Astrocyte (in vitro differentiated cells and primary cell): ENCODE data around the gene FBN1. TPM values are rescaled to one million over a fixed set of nuclear protein-coding genes. Genes with fewer than 3 reads are reported as not detected.

Experiments
- DNase-seq: peaks from one replicate; pipeline ENCODE4 v3.0.0-alpha.2; 2010; ENCODE audit warnings: low read depth
- FAIRE-seq: peaks from 2 replicates; lab custom pipeline; 2011; peaks lifted over from hg19 to GRCh38; lab: Jason Lieb, UNC
- H2AFZ ChIP-seq: 2 replicates; pipeline ENCODE4 v1.6.0; 2012; ENCODE audit warnings: low read depth, low read length, inconsistent platforms
- H3K27ac ChIP-seq: 2 replicates; pipeline ENCODE4 v1.5.1; 2011; ENCODE audit warnings: low read depth, low read length, inconsistent platforms
- H3K27me3 ChIP-seq: 2 replicates; pipeline ENCODE4 v1.6.0; 2011; ENCODE audit warnings: low read length, inconsistent platforms; ENCODE audit not compliant: insufficient read depth
- H3K36me3 ChIP-seq: 2 replicates; pipeline ENCODE4 v1.5.1; 2011; ENCODE audit warnings: low read length, inconsistent platforms; ENCODE audit not compliant: insufficient read depth
- H3K4me1 ChIP-seq: 2 replicates; pipeline ENCODE4 v1.5.1; 2011; ENCODE audit warnings: low read length, inconsistent platforms; ENCODE audit not compliant: insufficient read depth
- H3K4me2 ChIP-seq: 2 replicates; pipeline ENCODE4 v1.6.0; 2012; ENCODE audit warnings: low read length, inconsistent platforms
- H3K4me3 ChIP-seq: 2 replicates; pipeline ENCODE4 v1.5.1; 2011; ENCODE audit warnings: low read depth, mild to moderate bottlenecking, low read length, inconsistent platforms; ENCODE audit not compliant: insufficient read depth
- H3K79me2 ChIP-seq: 2 replicates; pipeline ENCODE4 v1.6.0; 2012; ENCODE audit warnings: mild to moderate bottlenecking, low read length, inconsistent platforms; ENCODE audit not compliant: insufficient read depth
- H3K9ac ChIP-seq: 2 replicates; pipeline ENCODE4 v1.6.0; 2012; ENCODE audit warnings: mild to moderate bottlenecking, low read length, inconsistent platforms
- H3K9me3 ChIP-seq: 2 replicates; pipeline ENCODE4 v1.5.1; 2012; ENCODE audit warnings: low read depth, mild to moderate bottlenecking, low read length, inconsistent platforms; ENCODE audit not compliant: insufficient read depth
- H4K20me1 ChIP-seq: 2 replicates; pipeline ENCODE4 v1.6.0; 2012; ENCODE audit warnings: low read length, inconsistent platforms; ENCODE audit not compliant: insufficient read depth
- H3K27ac Mint-ChIP-seq: one replicate; pipeline ENCODE4 v1.8.0; 2021; ENCODE audit warnings: mild to moderate bottlenecking, mixed read lengths; ENCODE audit not compliant: unreplicated experiment
- H3K27me3 Mint-ChIP-seq: one replicate; pipeline ENCODE4 v1.8.0; 2021; ENCODE audit warnings: low read depth, mixed read lengths; ENCODE audit not compliant: unreplicated experiment
- H3K36me3 Mint-ChIP-seq: one replicate; pipeline ENCODE4 v1.8.0; 2021; ENCODE audit warnings: low read depth, mixed read lengths; ENCODE audit not compliant: unreplicated experiment
- H3K4me1 Mint-ChIP-seq: one replicate; pipeline ENCODE4 v1.8.0; 2021; ENCODE audit warnings: low read depth, mixed read lengths; ENCODE audit not compliant: unreplicated experiment
- H3K4me3 Mint-ChIP-seq: one replicate; pipeline ENCODE4 v1.8.0; 2021; ENCODE audit warnings: mild to moderate bottlenecking, moderate library complexity, mixed read lengths; ENCODE audit not compliant: unreplicated experiment
- H3K9me3 Mint-ChIP-seq: one replicate; pipeline ENCODE4 v1.8.0; 2021; ENCODE audit warnings: mild to moderate bottlenecking, mixed read lengths; ENCODE audit not compliant: unreplicated experiment
- EZH2 ChIP-seq: IDR thresholded peaks from 2 replicates; pipeline ENCODE4 v1.6.1; 2012; ENCODE audit warnings: mild to moderate bottlenecking, low read length, inconsistent platforms; ENCODE audit not compliant: insufficient read depth
- total RNA-seq: library from RNA; stranded (reverse); gene quantifications from 2 replicates; pipeline ENCODE4 v1.2.1, GENCODE V29; 2021
- TF ChIP-seq, protein P1 (sequence below): IDR thresholded peaks from 2 replicates; pipeline ENCODE4 v1.5.1; 2011; ENCODE audit warnings: low read depth, mild to moderate bottlenecking, inconsistent platforms, low read length, moderate library complexity; ENCODE audit not compliant: insufficient read depth

Gene FBN1
- total RNA-seq, 1 donor from 2014 or later: 210 TPM

DNA sequence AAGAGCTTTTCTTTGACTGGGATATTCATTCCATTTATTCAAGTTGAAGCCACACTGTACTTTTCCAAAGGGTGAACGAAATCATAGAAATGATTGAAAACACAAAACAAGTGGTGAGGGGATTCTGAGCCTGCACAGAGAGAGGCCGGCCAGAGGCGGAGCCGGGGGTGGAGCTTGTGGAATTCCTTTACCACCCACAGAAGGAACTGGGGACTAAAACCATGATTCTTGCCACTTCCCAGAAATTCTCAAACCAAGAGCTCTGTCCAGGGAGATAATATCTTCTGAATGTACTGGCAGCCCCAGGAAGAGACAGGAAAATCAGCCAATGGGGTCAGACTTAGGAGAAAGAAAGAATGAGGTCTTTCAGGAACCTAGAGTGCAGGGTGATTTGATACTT lies 20.8 kb downstream of the FBN1 start:
- Mint-ChIP-seq H3K9me3 (no peaks in the 10 kb centered on the region), H3K27ac (peak overlapping the region; percentile 88), H3K4me3 (no peak overlapping the region), H3K36me3 (peaks cover 7% of the 10 kb centered on the region), H3K4me1 (peaks cover 45% of the 10 kb centered on the region), H3K27me3 (no peaks in the 10 kb centered on the region)
- Histone ChIP-seq H3K4me3 (no peak overlapping the region), H2AFZ (no peak overlapping the region), H3K4me1 (peaks cover 28% of the 10 kb centered on the region), H3K27ac (peak overlapping the region; percentile 49), H3K27me3 (no peaks in the 10 kb centered on the region), H3K79me2 (peaks cover 98% of the 10 kb centered on the region), H4K20me1 (peaks cover 71% of the 10 kb centered on the region), H3K9me3 (no peaks in the 10 kb centered on the region), H3K4me2 (no peak overlapping the region), H3K36me3 (peaks cover 19% of the 10 kb centered on the region), H3K9ac (no peak overlapping the region)
- FAIRE-seq (no peak), DNase-seq (peak; percentile 37)
- no peak for TF ChIP-seq EZH2

DNA sequence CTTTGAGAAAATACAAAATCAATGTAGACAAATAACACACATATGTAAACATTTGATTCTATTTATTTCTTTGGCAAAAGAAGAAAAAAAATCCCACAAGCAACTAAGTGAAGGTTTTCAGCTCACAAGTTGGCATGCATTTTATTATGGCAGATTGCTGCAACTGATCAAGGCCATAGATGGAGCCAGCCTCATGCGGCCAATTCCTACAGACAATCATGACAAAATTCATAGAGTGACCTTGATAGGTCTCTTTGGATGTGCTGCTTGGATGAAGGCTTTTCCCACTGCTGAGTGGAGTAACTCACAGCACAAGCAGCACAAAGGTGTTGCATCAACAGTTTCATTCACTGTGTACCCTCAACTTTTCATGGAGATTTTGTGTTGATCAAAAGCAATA lies 22.1 kb downstream of the FBN1 start:
- Mint-ChIP-seq H3K9me3 (no peaks in the 10 kb centered on the region), H3K4me3 (no peak overlapping the region), H3K36me3 (peaks cover 15% of the 10 kb centered on the region), H3K4me1 (peaks cover 36% of the 10 kb centered on the region), H3K27ac (no peak overlapping the region), H3K27me3 (no peaks in the 10 kb centered on the region)
- no peak overlapping the region for H3K4me2 ChIP-seq
- H3K27ac ChIP-seq: no peak overlapping the region
- FAIRE-seq (no peak), DNase-seq (no peak)
- no peaks in the 10 kb centered on the region for H3K27me3 ChIP-seq
- TF ChIP-seq EZH2: no peak
- TF ChIP-seq, protein P1, sequence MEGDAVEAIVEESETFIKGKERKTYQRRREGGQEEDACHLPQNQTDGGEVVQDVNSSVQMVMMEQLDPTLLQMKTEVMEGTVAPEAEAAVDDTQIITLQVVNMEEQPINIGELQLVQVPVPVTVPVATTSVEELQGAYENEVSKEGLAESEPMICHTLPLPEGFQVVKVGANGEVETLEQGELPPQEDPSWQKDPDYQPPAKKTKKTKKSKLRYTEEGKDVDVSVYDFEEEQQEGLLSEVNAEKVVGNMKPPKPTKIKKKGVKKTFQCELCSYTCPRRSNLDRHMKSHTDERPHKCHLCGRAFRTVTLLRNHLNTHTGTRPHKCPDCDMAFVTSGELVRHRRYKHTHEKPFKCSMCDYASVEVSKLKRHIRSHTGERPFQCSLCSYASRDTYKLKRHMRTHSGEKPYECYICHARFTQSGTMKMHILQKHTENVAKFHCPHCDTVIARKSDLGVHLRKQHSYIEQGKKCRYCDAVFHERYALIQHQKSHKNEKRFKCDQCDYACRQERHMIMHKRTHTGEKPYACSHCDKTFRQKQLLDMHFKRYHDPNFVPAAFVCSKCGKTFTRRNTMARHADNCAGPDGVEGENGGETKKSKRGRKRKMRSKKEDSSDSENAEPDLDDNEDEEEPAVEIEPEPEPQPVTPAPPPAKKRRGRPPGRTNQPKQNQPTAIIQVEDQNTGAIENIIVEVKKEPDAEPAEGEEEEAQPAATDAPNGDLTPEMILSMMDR: no peak
- H2AFZ ChIP-seq: no peak overlapping the region
- H3K36me3 ChIP-seq: peaks cover 29% of the 10 kb centered on the region
- no peak overlapping the region for H3K9ac ChIP-seq
- H3K4me1 ChIP-seq: peaks cover 29% of the 10 kb centered on the region
- H3K79me2 ChIP-seq: peaks cover 98% of the 10 kb centered on the region
- no peaks in the 10 kb centered on the region for H3K9me3 ChIP-seq
- H3K4me3 ChIP-seq: no peak overlapping the region
- H4K20me1 ChIP-seq: peaks cover 76% of the 10 kb centered on the region

GRCh38 chr15:48622237-48622636 lies 23.3 kb downstream of the FBN1 start:
- H3K4me1 ChIP-seq: peaks cover 31% of the 10 kb centered on the region
- H3K9ac ChIP-seq: no peak overlapping the region
- Mint-ChIP-seq H3K4me3 (no peak overlapping the region), H3K9me3 (no peaks in the 10 kb centered on the region), H3K36me3 (peaks cover 16% of the 10 kb centered on the region), H3K4me1 (peaks cover 31% of the 10 kb centered on the region), H3K27ac (no peak overlapping the region), H3K27me3 (no peaks in the 10 kb centered on the region)
- no peak for TF ChIP-seq EZH2
- TF ChIP-seq, protein P1: no peak
- H3K27ac ChIP-seq: no peak overlapping the region
- H3K9me3 ChIP-seq: no peaks in the 10 kb centered on the region
- H2AFZ ChIP-seq: no peak overlapping the region
- no peak for FAIRE-seq
- H3K36me3 ChIP-seq: peaks cover 27% of the 10 kb centered on the region
- DNase-seq: no peak
- peaks cover 79% of the 10 kb centered on the region for H4K20me1 ChIP-seq
- H3K79me2 ChIP-seq: peaks cover 98% of the 10 kb centered on the region
- H3K4me3 ChIP-seq: no peak overlapping the region
- no peak overlapping the region for H3K4me2 ChIP-seq
- H3K27me3 ChIP-seq: no peaks in the 10 kb centered on the region
